DOHH2 (cell line): ENCODE data around the gene SURF2.
"Not testable (repeated sequence)": the region's sequence is repeated elsewhere in the genome, so short reads cannot be mapped to it uniquely, and the experiment has no call there.

Experiments
- H3F3A ChIP-seq: fragments of 200-600 bp; sonication (generic), shearing (Covaris generic); 2 replicates; pipeline ENCODE4 v1.6.0; 2016; ENCODE audit warnings: antibody characterized with exemption, mild to moderate bottlenecking; ENCODE audit not compliant: control insufficient read depth, insufficient read depth
- H3K27ac ChIP-seq: fragments of 200-600 bp; sonication (generic); 2 replicates; pipeline ENCODE4 v1.5.1; 2014; ENCODE audit warnings: low read depth, mild to moderate bottlenecking, low read length, moderate library complexity
- H3K27me3 ChIP-seq: fragments of 200-600 bp; sonication (generic); 2 replicates; pipeline ENCODE4 v1.6.1; 2014; ENCODE audit warnings: mild to moderate bottlenecking, low read length, mixed read lengths; ENCODE audit not compliant: control insufficient read depth
- H3K36me3 ChIP-seq: fragments of 200-600 bp; sonication (generic); 2 replicates; pipeline ENCODE4 v1.6.1; 2014; ENCODE audit warnings: mild to moderate bottlenecking, low read length, moderate library complexity, mixed read lengths; ENCODE audit not compliant: control insufficient read depth
- H3K4me1 ChIP-seq: fragments of 200-600 bp; sonication (generic); 2 replicates; pipeline ENCODE4 v1.6.1; 2014; ENCODE audit warnings: mild to moderate bottlenecking, low read length, mixed read lengths; ENCODE audit not compliant: control insufficient read depth
- H3K4me2 ChIP-seq: fragments of 200-600 bp; sonication (generic); 2 replicates; pipeline ENCODE4 v1.6.0; 2014; ENCODE audit warnings: mild to moderate bottlenecking, low read length, moderate library complexity
- H3K4me3 ChIP-seq: fragments of 200-600 bp; sonication (generic); 2 replicates; pipeline ENCODE4 v1.5.1; 2014; ENCODE audit warnings: mild to moderate bottlenecking, low read length, mixed read lengths
- H3K79me2 ChIP-seq: fragments of 200-600 bp; sonication (generic); 2 replicates; pipeline ENCODE4 v1.6.1; 2014; ENCODE audit warnings: mild to moderate bottlenecking, low read length, mixed read lengths; ENCODE audit not compliant: control insufficient read depth
- H3K9me2 ChIP-seq: fragments of 200-600 bp; sonication (generic); replicated peaks from 2 replicates; pipeline ENCODE4 v1.6.1; 2014; ENCODE audit warnings: mild to moderate bottlenecking, low read length, mixed read lengths; ENCODE audit not compliant: control insufficient read depth
- H3K9me3 ChIP-seq: fragments of 200-600 bp; sonication (generic); 2 replicates; pipeline ENCODE4 v1.6.1; 2014; ENCODE audit warnings: antibody characterized with exemption, low read length, mixed read lengths; ENCODE audit not compliant: control insufficient read depth, insufficient read depth
- H4K20me1 ChIP-seq: fragments of 200-600 bp; sonication (generic); 2 replicates; pipeline ENCODE4 v1.6.0; 2014; ENCODE audit warnings: low read depth, mild to moderate bottlenecking, antibody characterized with exemption, low read length, moderate library complexity; ENCODE audit not compliant: control insufficient read depth, insufficient read depth
- CTCF ChIP-seq: fragments of 200-600 bp; sonication (generic); IDR thresholded peaks from one replicate; pipeline ENCODE4 v1.5.1; 2014; ENCODE audit warnings: antibody characterized with exemption, mild to moderate bottlenecking, low read depth, low read length; ENCODE audit not compliant: poor library complexity, severe bottlenecking
- EZH2phosphoT487 ChIP-seq: fragments of 200-600 bp; sonication (generic); IDR thresholded peaks from 2 replicates; pipeline ENCODE4 v1.6.1; 2017; ENCODE audit warnings: borderline replicate concordance, mild to moderate bottlenecking, antibody characterized with exemption, low read length, moderate library complexity, mixed read lengths

The SURF2 gene

GRCh38 chr9:133387680-133388079 lies 31.3 kb downstream of the SURF2 start:
- H3K4me1 ChIP-seq = no peaks in the 10 kb centered on the region
- no peaks in the 10 kb centered on the region for H4K20me1 ChIP-seq
- H3K4me2 ChIP-seq = no peak overlapping the region
- H3K36me3 ChIP-seq = no peaks in the 10 kb centered on the region
- H3K27me3 ChIP-seq = no peaks in the 10 kb centered on the region
- H3K4me3 ChIP-seq = no peak overlapping the region
- no peaks in the 10 kb centered on the region for H3F3A ChIP-seq
- TF ChIP-seq CTCF (no peak), EZH2phosphoT487 (no peak)
- H3K27ac ChIP-seq = no peak overlapping the region
- H3K9me2 ChIP-seq = no peaks in the 10 kb centered on the region
- no peaks in the 10 kb centered on the region for H3K79me2 ChIP-seq
- H3K9me3 ChIP-seq = peaks cover 6% of the 10 kb centered on the region; the same call in 1 of the 2 replicates

DNA sequence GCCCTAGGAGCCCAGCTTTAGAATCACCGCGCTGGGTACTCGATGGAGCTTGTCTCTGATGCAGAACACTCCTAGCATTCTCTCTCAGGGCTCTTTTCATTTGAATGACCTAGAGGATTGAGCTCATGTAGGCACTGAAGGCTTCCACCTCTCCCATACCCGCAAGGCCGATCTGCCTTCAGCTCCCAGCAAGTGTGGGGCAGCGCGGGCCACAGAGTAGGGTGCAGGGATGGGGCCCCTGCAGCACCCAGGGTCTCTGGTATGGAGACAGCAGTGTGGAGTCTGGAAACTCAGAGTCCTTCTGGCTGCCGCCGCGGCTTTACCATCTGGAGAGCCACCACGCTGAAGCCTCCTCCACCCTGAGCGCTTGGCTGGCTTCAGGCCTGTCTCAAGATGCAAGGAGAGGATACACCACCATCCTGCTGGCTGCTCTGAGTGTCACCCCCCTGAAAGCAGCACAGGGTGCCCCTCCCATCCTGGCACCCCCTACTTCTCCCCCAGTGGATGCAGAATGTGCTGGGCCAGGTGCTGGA lies 32.7 kb downstream of the SURF2 start:
- Histone ChIP-seq H4K20me1 (no peaks in the 10 kb centered on the region), H3K36me3 (no peaks in the 10 kb centered on the region), H3K27ac (no peak overlapping the region), H3K4me3 (no peak overlapping the region), H3K9me2 (no peaks in the 10 kb centered on the region), H3K27me3 (no peaks in the 10 kb centered on the region), H3K4me1 (no peaks in the 10 kb centered on the region), H3K9me3 (no peaks in the 10 kb centered on the region), H3K79me2 (no peaks in the 10 kb centered on the region), H3F3A (no peaks in the 10 kb centered on the region), H3K4me2 (no peak overlapping the region)
- TF ChIP-seq CTCF (no peak), EZH2phosphoT487 (no peak)

DNA sequence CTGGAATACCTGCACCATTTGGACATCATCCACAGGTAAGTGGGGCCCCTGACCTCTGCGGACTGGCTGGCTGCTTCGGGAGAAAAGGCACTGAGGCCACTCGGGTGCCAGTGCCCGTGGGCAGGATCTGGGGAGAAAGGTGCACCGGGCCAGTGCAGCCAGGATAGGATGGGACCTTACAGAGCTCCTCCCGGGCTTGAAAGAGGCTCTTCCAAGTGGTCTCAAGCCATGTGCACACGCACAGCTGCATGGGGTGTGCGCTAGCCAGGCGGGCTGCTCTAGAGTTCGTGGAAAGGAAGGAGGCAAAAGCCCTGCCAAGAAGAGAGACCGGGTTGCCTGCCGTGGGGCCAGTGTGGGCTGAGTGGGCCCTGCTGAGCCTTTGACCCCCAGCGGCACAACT lies 33.2 kb downstream of the SURF2 start:
- no peaks in the 10 kb centered on the region for H4K20me1 ChIP-seq
- no peaks in the 10 kb centered on the region for H3F3A ChIP-seq
- no peaks in the 10 kb centered on the region for H3K9me3 ChIP-seq
- H3K79me2 ChIP-seq = no peaks in the 10 kb centered on the region
- TF ChIP-seq EZH2phosphoT487 (no peak), CTCF (no peak)
- H3K9me2 ChIP-seq = no peaks in the 10 kb centered on the region
- no peak overlapping the region for H3K27ac ChIP-seq
- no peaks in the 10 kb centered on the region for H3K27me3 ChIP-seq
- H3K4me1 ChIP-seq = no peaks in the 10 kb centered on the region
- H3K36me3 ChIP-seq = no peaks in the 10 kb centered on the region
- H3K4me3 ChIP-seq = no peak overlapping the region
- no peak overlapping the region for H3K4me2 ChIP-seq

GRCh38 chr9:133390713-133391112 lies 34.4 kb downstream of the SURF2 start:
- TF ChIP-seq EZH2phosphoT487 (no peak), CTCF (no peak)
- no peak overlapping the region for H3K4me3 ChIP-seq
- no peaks in the 10 kb centered on the region for H3K79me2 ChIP-seq
- no peaks in the 10 kb centered on the region for H3K9me2 ChIP-seq
- no peaks in the 10 kb centered on the region for H4K20me1 ChIP-seq
- no peaks in the 10 kb centered on the region for H3K27me3 ChIP-seq
- H3K4me2 ChIP-seq = no peak overlapping the region
- H3K9me3 ChIP-seq = no peaks in the 10 kb centered on the region
- no peaks in the 10 kb centered on the region for H3F3A ChIP-seq
- H3K4me1 ChIP-seq = no peaks in the 10 kb centered on the region
- H3K27ac ChIP-seq = no peak overlapping the region
- no peaks in the 10 kb centered on the region for H3K36me3 ChIP-seq

GRCh38 chr9:133391449-133391848 lies 35.1 kb downstream of the SURF2 start:
- H3K27ac ChIP-seq, H3K9me2 ChIP-seq, H3K27me3 ChIP-seq, H3K79me2 ChIP-seq, H3K9me3 ChIP-seq, H3K4me1 ChIP-seq, H3F3A ChIP-seq, H3K36me3 ChIP-seq, H4K20me1 ChIP-seq, H3K4me2 ChIP-seq, H3K4me3 ChIP-seq: not testable (repeated sequence)
